Gastroesophageal sphincter (tissue), 3 donors: ENCODE measurements around the gene ZC3H15.

ENCODE experiments used
- POLR2A ChIP-seq, 2 donors: fragments of 450-650 bp; IDR thresholded peaks; one replicate each; pipeline ENCODE4 v1.6.1; 2017; ENCODE audit warnings: antibody characterized with exemption in 2 of 2, mild to moderate bottlenecking in 2 of 2, moderate library complexity in 1 of 2
- POLR2AphosphoS5 ChIP-seq: sonication (generic); formaldehyde crosslinking; IDR thresholded peaks from one replicate; pipeline ENCODE4 v1.6.1; 2017; ENCODE audit warnings: antibody characterized with exemption
- TF ChIP-seq, protein P1 (sequence below), 4 experiments: fragments of 200-600 bp in 2 of 4; fragments of 450-650 bp in 2 of 4; sonication (generic) in 1 of 4; IDR thresholded peaks; one replicate each; pipeline ENCODE4 v1.5.1; 2017 to 2019; ENCODE audit warnings: antibody characterized with exemption in 4 of 4, mild to moderate bottlenecking in 2 of 4, moderate library complexity in 2 of 4

DNA sequence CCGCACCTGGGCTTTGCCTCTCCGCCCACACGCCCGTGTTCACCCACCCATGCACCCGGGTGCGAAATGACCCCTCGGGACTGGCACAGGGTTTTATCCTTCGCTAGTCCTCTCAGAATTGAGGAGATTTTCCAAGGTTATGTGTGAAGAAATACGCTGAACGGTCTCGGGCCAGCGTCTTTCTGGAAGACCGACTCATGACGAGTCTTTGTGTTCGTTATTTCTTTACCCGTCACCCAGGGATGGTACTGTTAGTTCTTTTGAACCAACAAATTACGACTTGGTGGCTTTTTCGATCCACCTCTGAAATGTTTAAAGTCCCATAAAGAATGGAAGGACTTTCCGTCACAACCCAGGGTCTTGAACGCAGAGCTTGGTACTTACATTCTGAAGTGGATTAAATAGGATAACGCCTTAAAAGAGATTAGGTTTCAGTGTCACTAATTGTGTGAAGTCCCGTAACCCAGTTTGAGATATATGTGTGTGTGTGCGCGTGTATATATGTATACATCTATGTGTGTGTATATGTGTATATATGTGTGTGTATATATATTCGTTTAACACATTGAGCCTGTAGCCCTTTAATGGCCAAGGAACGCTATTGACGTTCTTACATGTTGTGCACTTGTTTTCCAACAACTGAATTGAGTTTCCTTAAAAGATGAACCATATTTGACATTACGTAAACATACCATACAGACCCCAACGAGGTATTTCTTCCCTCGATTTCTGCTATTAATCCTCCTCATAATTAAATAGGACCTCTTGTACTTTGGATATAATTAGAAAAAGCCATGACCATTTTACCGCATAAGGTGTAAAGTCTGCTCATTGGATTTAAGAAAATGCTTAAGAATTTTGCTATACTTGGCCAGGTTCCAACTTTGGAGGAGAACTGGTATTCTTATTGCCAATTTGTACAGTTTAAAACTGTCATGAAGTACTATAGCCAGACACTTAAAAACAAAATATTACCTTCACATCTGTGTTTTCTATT lies 889 bp downstream of the ZC3H15 start:
- TF ChIP-seq POLR2AphosphoS5 = no peak
- TF ChIP-seq, protein P1, sequence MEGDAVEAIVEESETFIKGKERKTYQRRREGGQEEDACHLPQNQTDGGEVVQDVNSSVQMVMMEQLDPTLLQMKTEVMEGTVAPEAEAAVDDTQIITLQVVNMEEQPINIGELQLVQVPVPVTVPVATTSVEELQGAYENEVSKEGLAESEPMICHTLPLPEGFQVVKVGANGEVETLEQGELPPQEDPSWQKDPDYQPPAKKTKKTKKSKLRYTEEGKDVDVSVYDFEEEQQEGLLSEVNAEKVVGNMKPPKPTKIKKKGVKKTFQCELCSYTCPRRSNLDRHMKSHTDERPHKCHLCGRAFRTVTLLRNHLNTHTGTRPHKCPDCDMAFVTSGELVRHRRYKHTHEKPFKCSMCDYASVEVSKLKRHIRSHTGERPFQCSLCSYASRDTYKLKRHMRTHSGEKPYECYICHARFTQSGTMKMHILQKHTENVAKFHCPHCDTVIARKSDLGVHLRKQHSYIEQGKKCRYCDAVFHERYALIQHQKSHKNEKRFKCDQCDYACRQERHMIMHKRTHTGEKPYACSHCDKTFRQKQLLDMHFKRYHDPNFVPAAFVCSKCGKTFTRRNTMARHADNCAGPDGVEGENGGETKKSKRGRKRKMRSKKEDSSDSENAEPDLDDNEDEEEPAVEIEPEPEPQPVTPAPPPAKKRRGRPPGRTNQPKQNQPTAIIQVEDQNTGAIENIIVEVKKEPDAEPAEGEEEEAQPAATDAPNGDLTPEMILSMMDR (IDR thresholded peaks at IDR 0.05) = no peak
- no peak for TF ChIP-seq POLR2A (IDR thresholded peaks at IDR 0.05)
